ENCODE results near the gene SAMD8.

- TF ChIP-seq CTCF (IDR thresholded peaks at IDR 0.05; ENCODE audit: poor library complexity) (no peak), EZH2 (IDR thresholded peaks at IDR 0.05; ENCODE audit: borderline replicate concordance) (no peak)
Observed at GRCh38 chr10:75102830-75103673, 8.4 kb upstream of the SAMD8 start.
